GM13976 (cell line): ENCODE measurements around the gene KCNQ1.

Experiments
- DNase-seq: peaks from one replicate; pipeline ENCODE4 v3.0.0; 2012; ENCODE audit warnings: low spot score
- in situ Hi-C: fragments of 300-500 bp; cut with MboI; formaldehyde crosslinking; loops from one replicate; pipeline ENCODE4 v1.12.0; 2022; ENCODE audit warnings: low sequenced_read_pairs, mixed read lengths, inconsistent platforms; ENCODE audit not compliant: unreplicated experiment
- TF ChIP-seq, protein P1 (sequence below): IDR thresholded peaks from 2 replicates; pipeline ENCODE4 v1.5.1; 2012; ENCODE audit warnings: borderline replicate concordance, mild to moderate bottlenecking; ENCODE audit not compliant: insufficient read depth; ENCODE audit errors: extremely low read depth, missing control alignments, control extremely low read depth

KCNQ1 gene

DNA sequence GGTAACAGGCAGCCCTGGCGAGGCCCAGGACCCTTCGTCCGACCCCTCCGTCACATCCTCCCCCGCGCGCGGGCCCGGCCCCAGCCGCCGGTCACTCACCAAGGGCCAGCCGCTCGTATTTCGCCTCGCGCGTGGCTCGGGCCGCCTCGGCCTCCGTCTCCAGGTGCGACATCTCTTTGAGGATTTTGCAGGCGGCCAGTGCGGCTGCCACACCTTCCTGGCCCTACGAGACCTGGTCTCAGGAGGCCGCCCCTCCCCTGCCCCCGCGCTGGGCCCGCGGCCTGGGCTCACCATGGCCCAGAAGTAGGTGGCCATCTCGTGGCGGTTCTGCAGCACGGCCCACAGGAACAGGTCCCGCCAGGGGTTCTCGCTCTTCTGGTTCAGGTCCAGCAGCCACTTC lies 30.2 kb upstream of the KCNQ1 start:
- DNase-seq, result no peak
- in situ Hi-C loops, result loop anchor here (10.0 kb wide), 1 partner anchor 100 kb away; no protein-coding TSS in a partner anchor
- TF ChIP-seq, protein P1, sequence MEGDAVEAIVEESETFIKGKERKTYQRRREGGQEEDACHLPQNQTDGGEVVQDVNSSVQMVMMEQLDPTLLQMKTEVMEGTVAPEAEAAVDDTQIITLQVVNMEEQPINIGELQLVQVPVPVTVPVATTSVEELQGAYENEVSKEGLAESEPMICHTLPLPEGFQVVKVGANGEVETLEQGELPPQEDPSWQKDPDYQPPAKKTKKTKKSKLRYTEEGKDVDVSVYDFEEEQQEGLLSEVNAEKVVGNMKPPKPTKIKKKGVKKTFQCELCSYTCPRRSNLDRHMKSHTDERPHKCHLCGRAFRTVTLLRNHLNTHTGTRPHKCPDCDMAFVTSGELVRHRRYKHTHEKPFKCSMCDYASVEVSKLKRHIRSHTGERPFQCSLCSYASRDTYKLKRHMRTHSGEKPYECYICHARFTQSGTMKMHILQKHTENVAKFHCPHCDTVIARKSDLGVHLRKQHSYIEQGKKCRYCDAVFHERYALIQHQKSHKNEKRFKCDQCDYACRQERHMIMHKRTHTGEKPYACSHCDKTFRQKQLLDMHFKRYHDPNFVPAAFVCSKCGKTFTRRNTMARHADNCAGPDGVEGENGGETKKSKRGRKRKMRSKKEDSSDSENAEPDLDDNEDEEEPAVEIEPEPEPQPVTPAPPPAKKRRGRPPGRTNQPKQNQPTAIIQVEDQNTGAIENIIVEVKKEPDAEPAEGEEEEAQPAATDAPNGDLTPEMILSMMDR, result no peak

DNA sequence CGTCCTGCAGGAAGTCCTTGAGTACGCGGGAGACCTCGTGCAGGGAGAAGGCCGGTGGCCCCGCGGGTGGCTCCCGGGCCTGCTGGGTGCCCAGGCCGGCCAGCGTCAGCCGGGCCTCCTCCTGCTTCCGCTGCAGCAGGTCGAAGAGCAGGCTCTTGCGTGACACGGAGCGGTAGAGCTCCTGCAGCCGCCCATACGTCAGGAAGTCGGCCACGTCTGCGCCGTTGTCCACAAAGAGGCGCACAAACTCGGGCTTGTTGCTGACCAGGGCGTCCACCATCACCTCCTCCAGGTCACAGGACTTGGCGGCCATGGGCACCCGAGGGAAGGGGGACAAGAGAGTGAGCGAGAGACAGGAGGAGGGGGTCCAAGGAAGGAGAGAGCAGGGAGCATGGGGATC lies 29.6 kb upstream of the KCNQ1 start:
- in situ Hi-C loops, result loop anchor here (10.0 kb wide), 1 partner anchor 100 kb away; no protein-coding TSS in a partner anchor
- TF ChIP-seq, protein P1, result no peak
- DNase-seq, result no peak

DNA sequence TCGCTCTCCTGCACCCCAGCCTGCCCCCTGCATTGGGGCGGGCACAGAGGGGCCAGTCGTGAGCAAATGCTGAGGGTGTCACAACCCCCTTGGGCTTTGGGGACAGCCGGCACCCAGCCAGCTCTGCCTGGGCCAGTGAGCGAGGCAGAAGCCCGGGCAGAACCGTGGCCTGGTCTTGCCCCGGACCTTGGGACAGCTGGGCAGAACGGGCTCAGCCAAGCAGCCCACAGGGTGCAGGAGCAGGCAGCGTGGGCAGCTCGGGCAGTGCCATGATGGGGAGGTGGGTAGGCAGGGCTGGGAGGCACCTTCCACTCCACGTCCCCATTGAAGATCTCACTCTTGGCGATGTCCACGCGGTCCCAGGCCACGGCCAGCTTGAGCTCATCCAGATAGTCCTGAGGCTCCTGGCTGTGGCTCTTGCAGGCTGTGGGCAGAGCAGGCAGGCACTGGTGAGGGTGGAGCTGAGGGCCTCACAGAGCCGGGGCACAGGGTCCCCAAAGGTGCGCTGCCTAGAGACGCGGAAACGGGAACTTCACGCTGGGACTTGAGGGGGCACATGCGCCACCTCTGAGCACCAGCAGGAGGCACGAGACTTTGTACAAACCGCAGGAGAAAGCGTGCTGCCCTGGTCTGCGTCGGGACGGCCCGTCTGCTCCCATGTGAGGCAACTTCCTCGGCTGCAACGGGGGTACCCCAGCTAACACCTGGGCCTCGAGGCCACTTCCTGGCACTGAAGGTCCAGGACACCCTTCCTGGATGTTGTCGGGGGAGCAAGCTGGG lies 29.0 kb upstream of the KCNQ1 start:
- DNase-seq, result no peak
- in situ Hi-C loops, result loop anchor here (10.0 kb wide), 1 partner anchor 101 kb away; no protein-coding TSS in a partner anchor

DNA sequence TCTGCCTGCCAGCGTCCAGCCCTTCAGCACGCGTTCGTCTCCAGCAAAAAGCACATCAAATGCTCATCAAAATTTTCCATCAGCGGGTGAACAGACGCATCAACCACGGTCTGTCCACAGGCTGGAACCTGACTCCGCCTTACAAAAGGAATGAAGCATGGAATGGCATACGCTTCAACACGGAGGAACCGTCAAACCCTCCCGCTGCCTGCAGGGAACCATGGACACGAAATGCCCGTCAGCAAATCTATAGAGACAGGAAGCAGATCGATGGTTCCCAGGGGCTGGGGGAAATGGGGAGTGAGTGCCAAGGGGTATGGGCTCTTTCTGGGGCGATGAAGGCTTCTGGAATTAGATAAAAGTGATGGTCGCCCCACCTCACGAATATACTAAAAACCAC lies 28.0 kb upstream of the KCNQ1 start:
- no peak for DNase-seq
- TF ChIP-seq, protein P1, result no peak
- in situ Hi-C loops, result loop anchor here (10.0 kb wide), 1 partner anchor 102 kb away; no protein-coding TSS in a partner anchor

More for the DNA sequence above, 29.0 kb upstream of the KCNQ1 start:
- TF ChIP-seq, protein P1, result no peak

DNA sequence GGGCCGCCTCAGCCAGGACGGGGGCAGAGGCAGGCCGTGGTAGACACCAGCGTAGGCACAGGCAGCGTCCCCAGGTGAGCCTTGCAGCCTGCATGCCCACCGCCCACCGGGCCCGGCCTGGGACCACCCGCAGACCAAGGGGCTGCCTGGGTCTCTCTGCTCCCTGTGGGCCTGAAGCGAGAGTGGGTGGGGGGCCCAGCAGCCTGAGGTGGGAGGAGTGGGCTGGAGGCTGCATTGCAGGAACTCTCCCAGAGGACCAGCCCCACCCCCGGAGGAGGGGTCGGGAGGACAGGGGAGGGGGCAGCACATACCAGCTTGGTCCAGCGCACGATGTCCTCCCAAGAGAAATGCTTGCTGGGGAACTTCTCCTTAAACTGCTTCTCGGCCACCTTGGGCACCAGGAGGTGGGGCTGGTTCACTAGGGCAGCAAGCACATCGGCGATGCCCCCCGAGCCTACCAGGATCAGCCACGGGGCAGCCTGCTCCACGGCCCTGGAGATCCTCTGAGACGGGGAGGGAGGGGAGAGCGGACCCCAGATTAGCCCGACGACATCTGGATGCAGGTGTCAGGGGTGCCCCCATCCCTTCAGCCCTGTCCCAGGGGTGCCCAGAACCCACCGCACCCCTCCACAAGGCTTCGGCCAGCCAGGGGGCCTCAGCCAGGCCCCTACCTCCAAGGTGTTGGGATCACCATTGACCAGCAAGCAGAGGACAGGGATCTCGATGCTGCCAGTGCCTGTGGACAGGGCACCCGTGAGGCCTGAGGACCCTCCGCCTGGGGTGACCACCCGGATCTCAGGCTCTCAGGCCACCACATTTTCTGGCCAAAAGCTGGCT lies 26.7 kb upstream of the KCNQ1 start:
- in situ Hi-C loops, result loop anchor here (10.0 kb wide), 1 partner anchor 103 kb away; no protein-coding TSS in a partner anchor
- TF ChIP-seq, protein P1, result no peak
- DNase-seq, result no peak

DNA sequence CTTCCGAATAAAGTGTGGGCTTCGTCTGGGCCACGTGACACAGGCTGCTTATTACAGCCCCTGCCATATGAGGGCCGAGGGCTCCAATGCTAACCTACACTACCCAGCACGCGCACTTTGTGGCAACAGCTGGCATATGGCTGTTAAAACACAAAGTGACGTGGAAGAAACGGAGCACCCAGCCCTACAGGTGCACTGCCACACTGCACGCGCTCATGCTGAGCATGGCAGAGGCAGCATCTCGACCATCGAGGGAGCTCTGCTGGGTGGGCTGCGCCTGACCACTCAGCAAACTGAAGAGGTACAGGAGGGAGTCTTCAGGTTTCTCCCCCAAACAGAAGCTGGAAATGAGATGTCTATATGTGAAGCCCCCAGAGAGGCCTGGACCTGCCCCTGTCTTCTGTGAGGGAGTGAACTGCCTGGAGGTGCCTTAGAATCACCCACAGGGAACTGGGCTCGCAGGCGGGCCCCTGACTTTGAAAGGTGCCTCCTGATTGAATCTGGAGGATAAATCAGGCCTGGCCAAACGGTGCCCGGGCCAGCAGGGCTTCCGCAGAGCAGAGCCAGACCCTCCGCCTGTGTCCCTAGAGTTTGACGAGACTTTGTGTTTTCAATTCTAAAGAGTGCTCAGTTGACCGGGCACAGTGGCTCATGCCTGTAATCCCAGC lies 26.0 kb upstream of the KCNQ1 start:
- DNase-seq, result no peak
- in situ Hi-C loops, result loop anchor here (10.0 kb wide), 1 partner anchor 104 kb away; no protein-coding TSS in a partner anchor
- TF ChIP-seq, protein P1, result no peak
